Gastroesophageal sphincter (tissue), 3 donors: ENCODE data around the gene GPSM3.

Experiments used
- EP300 ChIP-seq: sonication (generic); formaldehyde crosslinking; IDR thresholded peaks from one replicate; pipeline ENCODE4 v1.6.1; 2017; ENCODE audit warnings: antibody characterized with exemption, mild to moderate bottlenecking
- TF ChIP-seq, protein P1 (sequence below), 4 experiments: fragments of 200-600 bp in 2 of 4; fragments of 450-650 bp in 2 of 4; sonication (generic) in 1 of 4; IDR thresholded peaks; one replicate each; pipeline ENCODE4 v1.5.1; 2017 to 2019; ENCODE audit warnings: antibody characterized with exemption in 4 of 4, mild to moderate bottlenecking in 2 of 4, moderate library complexity in 2 of 4

DNA sequence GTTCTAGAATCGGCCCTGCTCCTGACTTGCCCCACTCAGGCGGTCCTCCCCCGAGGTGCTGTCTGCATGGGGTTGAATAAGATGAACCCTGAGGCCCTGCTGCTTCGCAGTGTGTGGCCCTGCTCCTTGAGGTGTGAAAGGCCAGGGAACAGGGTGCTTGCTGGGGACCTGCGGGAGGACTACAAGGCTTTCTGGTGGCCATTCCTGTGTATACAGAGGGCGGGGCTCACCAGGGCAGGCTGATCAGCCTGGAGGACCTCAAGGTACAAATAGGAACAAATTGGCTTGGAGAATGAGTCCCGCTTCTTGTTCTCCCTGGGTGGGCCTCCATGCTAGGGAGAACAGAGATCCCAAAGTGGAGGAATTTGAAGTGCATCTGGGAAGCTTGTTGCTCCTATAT, 25.7 kb upstream of the GPSM3 start:
- TF ChIP-seq, protein P1, sequence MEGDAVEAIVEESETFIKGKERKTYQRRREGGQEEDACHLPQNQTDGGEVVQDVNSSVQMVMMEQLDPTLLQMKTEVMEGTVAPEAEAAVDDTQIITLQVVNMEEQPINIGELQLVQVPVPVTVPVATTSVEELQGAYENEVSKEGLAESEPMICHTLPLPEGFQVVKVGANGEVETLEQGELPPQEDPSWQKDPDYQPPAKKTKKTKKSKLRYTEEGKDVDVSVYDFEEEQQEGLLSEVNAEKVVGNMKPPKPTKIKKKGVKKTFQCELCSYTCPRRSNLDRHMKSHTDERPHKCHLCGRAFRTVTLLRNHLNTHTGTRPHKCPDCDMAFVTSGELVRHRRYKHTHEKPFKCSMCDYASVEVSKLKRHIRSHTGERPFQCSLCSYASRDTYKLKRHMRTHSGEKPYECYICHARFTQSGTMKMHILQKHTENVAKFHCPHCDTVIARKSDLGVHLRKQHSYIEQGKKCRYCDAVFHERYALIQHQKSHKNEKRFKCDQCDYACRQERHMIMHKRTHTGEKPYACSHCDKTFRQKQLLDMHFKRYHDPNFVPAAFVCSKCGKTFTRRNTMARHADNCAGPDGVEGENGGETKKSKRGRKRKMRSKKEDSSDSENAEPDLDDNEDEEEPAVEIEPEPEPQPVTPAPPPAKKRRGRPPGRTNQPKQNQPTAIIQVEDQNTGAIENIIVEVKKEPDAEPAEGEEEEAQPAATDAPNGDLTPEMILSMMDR (IDR thresholded peaks at IDR 0.05): no peak
- no peak for TF ChIP-seq EP300
